GM12874 (cell line): ENCODE results near the gene ITLN2.

Source experiments
- TF ChIP-seq, protein P1 (sequence below): IDR thresholded peaks from 2 replicates; pipeline ENCODE4 v1.5.1; 2011; ENCODE audit warnings: low read depth, mild to moderate bottlenecking, control low read depth, low read length, moderate library complexity; ENCODE audit not compliant: insufficient read depth

Gene ITLN2

DNA sequence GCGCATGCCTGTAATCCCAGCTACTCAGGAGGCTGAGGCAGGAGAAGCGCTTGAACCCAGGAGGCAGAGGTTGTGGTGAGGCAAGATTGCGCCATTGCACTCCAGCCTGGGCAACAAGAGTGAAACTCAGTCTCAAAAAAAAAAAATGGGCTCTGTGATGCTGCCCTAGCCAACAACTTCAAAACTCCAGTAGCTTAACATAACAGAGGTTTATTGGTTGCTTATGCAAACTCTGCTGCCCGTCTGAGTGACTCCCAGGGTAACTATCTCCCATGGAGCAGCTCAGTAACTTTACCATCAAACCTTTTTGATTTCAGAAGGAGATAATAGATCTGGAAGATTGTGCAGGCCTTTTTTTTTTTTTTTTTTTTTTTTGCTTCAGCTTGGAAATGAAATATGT, 18.9 kb upstream of the ITLN2 start:
- TF ChIP-seq, protein P1, sequence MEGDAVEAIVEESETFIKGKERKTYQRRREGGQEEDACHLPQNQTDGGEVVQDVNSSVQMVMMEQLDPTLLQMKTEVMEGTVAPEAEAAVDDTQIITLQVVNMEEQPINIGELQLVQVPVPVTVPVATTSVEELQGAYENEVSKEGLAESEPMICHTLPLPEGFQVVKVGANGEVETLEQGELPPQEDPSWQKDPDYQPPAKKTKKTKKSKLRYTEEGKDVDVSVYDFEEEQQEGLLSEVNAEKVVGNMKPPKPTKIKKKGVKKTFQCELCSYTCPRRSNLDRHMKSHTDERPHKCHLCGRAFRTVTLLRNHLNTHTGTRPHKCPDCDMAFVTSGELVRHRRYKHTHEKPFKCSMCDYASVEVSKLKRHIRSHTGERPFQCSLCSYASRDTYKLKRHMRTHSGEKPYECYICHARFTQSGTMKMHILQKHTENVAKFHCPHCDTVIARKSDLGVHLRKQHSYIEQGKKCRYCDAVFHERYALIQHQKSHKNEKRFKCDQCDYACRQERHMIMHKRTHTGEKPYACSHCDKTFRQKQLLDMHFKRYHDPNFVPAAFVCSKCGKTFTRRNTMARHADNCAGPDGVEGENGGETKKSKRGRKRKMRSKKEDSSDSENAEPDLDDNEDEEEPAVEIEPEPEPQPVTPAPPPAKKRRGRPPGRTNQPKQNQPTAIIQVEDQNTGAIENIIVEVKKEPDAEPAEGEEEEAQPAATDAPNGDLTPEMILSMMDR: no peak

DNA sequence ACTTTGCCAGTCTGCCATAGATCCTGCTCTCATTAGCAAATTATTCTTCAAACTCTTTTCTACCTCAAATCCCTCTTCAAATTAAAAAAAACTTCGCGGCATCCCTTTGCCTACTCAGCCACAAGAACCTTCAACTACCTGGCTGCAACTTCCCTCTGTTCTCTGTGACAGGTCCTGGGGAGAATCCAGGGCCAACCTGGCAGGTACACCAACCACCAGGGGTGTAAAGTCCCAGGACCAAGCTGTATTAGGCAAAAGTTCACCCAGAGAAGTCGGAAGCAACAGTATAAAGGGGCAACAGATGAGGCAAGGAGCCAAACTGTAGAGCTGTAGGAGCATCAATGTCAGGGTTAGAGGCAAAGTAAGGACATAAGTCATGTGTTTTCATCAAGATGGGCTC, 18.3 kb upstream of the ITLN2 start:
- TF ChIP-seq, protein P1: no peak

DNA sequence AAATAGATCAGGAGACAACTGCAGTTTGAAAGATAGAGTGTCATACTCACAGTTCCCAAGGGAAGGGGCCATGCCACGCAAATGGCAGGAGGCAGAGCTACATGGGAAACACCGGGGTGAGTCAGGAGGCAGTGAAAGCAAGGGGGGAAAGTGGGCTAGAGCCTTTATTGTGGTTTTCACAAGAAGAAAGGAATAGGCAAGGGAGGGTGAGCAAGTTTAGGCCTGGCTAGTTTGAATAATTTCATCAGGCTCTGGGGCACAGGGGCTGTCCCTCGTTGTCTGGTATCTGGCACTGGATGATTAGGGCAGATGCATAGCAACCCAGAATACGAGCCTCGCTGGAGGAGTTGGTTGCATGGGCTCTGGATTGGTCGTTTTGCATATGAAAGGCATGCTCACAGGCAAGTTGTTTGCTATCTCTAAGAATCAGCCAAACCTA, 17.0 kb upstream of the ITLN2 start:
- TF ChIP-seq, protein P1: no peak

DNA sequence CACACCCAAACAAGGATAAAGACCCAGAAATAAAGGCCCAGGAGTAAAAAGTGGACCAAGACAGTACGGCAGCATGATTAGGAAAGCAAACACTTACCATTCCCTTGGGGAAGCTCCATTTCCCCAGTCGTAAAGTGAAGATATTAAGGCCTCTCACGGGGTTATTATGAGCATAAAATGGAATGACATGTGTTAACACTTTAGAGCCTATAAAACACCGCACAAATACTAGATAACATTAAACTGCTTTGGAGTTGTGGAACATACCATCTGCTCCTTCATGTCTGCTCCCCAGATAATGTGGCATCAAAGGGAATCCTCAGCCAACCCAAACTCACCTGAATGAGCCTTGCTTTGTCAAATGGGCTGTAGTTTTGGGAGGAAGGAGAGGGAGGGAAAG, 8.9 kb upstream of the ITLN2 start:
- TF ChIP-seq, protein P1: no peak

DNA sequence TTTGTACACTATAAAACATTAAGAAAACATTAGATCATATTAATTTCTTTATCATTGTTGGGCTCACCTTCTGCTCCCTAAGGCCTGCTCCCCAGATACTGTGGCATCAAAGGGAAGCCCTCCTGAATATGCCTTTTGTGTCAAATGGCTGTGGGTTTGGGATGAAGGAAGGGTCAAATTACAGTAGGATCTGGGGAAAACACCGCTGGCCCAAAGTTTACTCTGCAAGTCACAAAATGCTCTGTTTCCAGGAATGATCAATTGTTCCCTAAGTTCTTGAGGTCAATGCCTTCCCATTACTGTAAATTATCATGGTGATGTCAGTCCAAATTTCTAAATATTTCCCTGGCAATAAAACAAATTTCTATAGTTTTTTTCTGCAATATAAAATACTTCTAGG, 6.8 kb upstream of the ITLN2 start:
- TF ChIP-seq, protein P1: no peak

DNA sequence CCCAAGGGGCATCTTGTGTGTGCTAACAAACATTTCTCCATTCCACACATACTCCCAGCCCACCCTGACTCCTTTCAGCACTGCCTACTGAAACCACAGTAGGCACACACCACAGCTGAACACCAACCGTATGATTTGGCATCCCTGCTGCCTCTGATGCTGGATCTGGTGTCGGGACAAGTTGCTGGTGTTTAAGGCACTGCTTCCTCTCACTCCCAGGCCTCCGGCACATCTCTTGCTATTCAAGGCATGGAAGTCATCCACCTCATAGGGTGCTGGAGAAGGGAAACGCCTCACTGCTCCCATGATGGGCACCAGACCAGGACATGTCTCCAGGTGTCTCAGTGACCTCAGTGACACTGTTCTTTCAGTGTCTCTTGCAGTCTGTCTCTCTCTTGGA, 2.4 kb upstream of the ITLN2 start:
- TF ChIP-seq, protein P1: no peak

DNA sequence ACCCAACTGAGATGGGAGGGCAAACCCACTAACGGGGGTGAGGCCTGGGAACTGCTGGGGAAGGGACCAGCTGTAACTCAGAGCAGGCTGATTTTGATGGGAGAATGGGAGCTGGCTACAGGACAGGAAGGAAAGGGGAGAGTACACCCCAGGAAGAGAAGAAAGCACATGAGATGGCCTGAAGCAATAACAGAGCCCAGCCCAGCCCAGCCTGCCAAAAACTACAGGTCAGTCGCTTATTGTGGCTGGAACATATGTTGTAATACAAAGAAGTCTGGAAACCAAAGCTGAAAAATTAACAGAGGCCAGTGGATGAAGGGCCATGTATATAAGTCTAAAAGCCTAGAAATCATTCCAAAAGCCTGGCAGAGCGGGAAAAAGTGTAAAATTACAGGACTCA, 1.6 kb downstream of the ITLN2 start:
- TF ChIP-seq, protein P1: no peak

DNA sequence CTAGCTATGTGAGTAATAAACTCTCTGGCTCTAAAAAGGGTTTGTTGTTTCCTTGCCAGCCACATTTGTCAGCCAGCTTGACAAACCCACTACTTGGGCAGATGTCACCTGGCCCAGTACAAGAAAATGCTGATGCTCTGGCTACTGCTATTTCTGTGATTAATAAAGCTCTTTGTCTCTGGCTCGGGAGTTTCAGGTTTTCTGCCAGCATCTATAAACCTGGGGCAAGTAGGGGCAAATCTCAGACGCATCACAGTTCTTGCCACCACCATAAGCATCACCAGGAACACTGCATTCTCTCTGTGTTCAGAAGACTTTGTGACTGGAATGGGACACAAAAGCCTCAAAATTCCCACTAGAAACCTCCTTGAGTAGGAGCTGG, 2.5 kb downstream of the ITLN2 start:
- TF ChIP-seq, protein P1: no peak
